Spleen (tissue), 11 donors: Measurements from ENCODE around the gene ACCSL. TPM values are rescaled to one million over a fixed set of nuclear protein-coding genes. Genes with fewer than 3 reads are reported as not detected.

Source experiments
- DNase-seq: peaks from one replicate; pipeline ENCODE4 v3.0.0-alpha.2; 2020
- H3K27ac ChIP-seq, 8 donors: fragments of 200-600 bp; sonication (generic) in 7 of 8; 1 replicate in 4 of 8; 2 replicates in 4 of 8; pipeline versions ENCODE4 v1.5.0 to v1.8.0; 2016 to 2021; ENCODE audit warnings: inconsistent platforms in 4 of 8, mild to moderate bottlenecking in 4 of 8, moderate library complexity in 1 of 8
- H3K27me3 ChIP-seq, 7 donors: fragments of 200-600 bp; sonication (generic) in 6 of 7; replicated peaks in 1 of 7; 1 replicate in 4 of 7; 2 replicates in 3 of 7; pipeline versions ENCODE4 v1.5.0 to v1.8.0; 2016 to 2021; ENCODE audit warnings: inconsistent platforms in 3 of 7, mild to moderate bottlenecking in 1 of 7
- H3K36me3 ChIP-seq, 6 donors: fragments of 200-600 bp; sonication (generic) in 5 of 6; 1 replicate in 4 of 6; 2 replicates in 2 of 6; pipeline versions ENCODE4 v1.5.0 to v1.8.0; 2016 to 2021; ENCODE audit warnings: inconsistent platforms in 2 of 6
- H3K4me1 ChIP-seq, 6 donors: fragments of 200-600 bp; sonication (generic) in 5 of 6; 1 replicate in 3 of 6; 2 replicates in 3 of 6; pipeline versions ENCODE4 v1.5.0 to v1.8.0; 2016 to 2021; ENCODE audit warnings: inconsistent platforms in 3 of 6
- H3K4me3 ChIP-seq, 8 donors: fragments of 200-600 bp; sonication (generic) in 7 of 8; 1 replicate in 4 of 8; 2 replicates in 4 of 8; pipeline versions ENCODE4 v1.5.0 to v1.8.0; 2016 to 2021; ENCODE audit warnings: inconsistent platforms in 4 of 8, mild to moderate bottlenecking in 4 of 8, moderate library complexity in 2 of 8
- H3K9me3 ChIP-seq, 8 donors: fragments of 200-600 bp; sonication (generic) in 7 of 8; 1 replicate in 4 of 8; 2 replicates in 4 of 8; pipeline versions ENCODE4 v1.5.0 to v1.8.0; 2016 to 2021; ENCODE audit warnings: inconsistent platforms in 4 of 8
- CTCF ChIP-seq, 11 experiments: fragments of 200-600 bp in 7 of 11; fragments of 450-650 bp in 4 of 11; sonication (generic) in 4 of 11; IDR thresholded peaks in 8 of 11; conservative IDR thresholded peaks in 3 of 11; 1 replicate in 7 of 11; 2 replicates in 4 of 11; pipeline versions ENCODE4 v1.4.0 to v1.8.0; 2016 to 2021; ENCODE audit warnings: antibody characterized with exemption in 11 of 11, inconsistent platforms in 4 of 11, mild to moderate bottlenecking in 1 of 11
- POLR2A ChIP-seq, 3 donors: fragments of 450-650 bp; IDR thresholded peaks; one replicate each; pipeline ENCODE4 v1.5.1; 2017; ENCODE audit warnings: antibody characterized with exemption in 3 of 3, mild to moderate bottlenecking in 1 of 3
- POLR2AphosphoS5 ChIP-seq, 3 donors: sonication (generic); formaldehyde crosslinking; IDR thresholded peaks; one replicate each; pipeline ENCODE4 v1.5.1; 2017; ENCODE audit warnings: antibody characterized with exemption in 3 of 3
- WGBS, 5 donors: extraction: QIAGEN DNeasy Blood & Tissue Kit in 3 of 5; methylation state at CpG; one replicate each; pipeline versions ENCODE4 v1.1.5 to v1.1.7; 2013 to 2018; 5-methylcytosine and 5-hydroxymethylcytosine counted together
- intact Hi-C: fragments of 100-400 bp; cut with DNase I; formaldehyde crosslinking; loops from one replicate; pipeline ENCODE4 v1.15.0; 2023; ENCODE audit warnings: low total_unique reads
- polyA plus RNA-seq, 3 donors: library from polyadenylated mRNA; stranded (reverse); fragments of 200-250 nt; gene quantifications; one replicate each; pipeline ENCODE4 v1.2.1, GENCODE V29; 2013
- total RNA-seq, 7 donors: library from RNA; depleted of rRNA in 3 of 7; stranded (reverse); fragments of >200 nt in 3 of 7; fragmentation: NEBNext Ultra II Directional in 4 of 7; extraction: Animal tissue kit (Norgen Biotek cat#: 25700) in 4 of 7; gene quantifications; one replicate each; pipeline versions ENCODE4 v1.1.0 to v1.2.1, GENCODE V29; 2016 to 2021
- donor health status: healthy with polysubstance abuse.
- donor health status: DM: no; HTN: no; CAD: no; lungs with moderate emphysema.
- donor health status: DM: no; HTN: no; CAD: no.
- donor health status: Bipolar disorder and iron deficiency.
- donor health status: healthy.
- donor health status: DM: no; HTN: no; CAD: no.
- donor health status: DM: yes; HTN: yes; CAD: no.

The ACCSL gene
- total and polyA plus RNA-seq, 10 donors = 0.19 to 0.23 (median 0.20) TPM; not detected in 7

- no peaks in the 10 kb centered on the region for H3K4me1 ChIP-seq
- DNase-seq = no peak
- no peak overlapping the region for H3K4me3 ChIP-seq
- intact Hi-C loops = no loop called here
- H3K36me3 ChIP-seq = no peaks in the 10 kb centered on the region
- H3K27ac ChIP-seq = no peak overlapping the region
- no peak for TF ChIP-seq POLR2AphosphoS5 (IDR thresholded peaks at IDR 0.05)
- no peak for TF ChIP-seq POLR2A (IDR thresholded peaks at IDR 0.05)
- TF ChIP-seq CTCF (IDR thresholded peaks at IDR 0.05 in 8 of 11, conservative IDR thresholded peaks at IDR 0.05 in 3 of 11) = no peak
- WGBS, 5 donors = 79 to 96% (median 87%) methylated on average over 9 of the region's 9 CpGs
- H3K9me3 ChIP-seq = no peaks in the 10 kb centered on the region
- H3K27me3 ChIP-seq = peaks cover 0 to 8% (median 0%) of the 10 kb centered on the region in 7 donors
Observed at GRCh38 chr11:44003736-44004451, 43.9 kb upstream of the ACCSL start.

GRCh38 chr11:44004452-44005062 lies 43.2 kb upstream of the ACCSL start:
- DNase-seq = no peak
- intact Hi-C loops = no loop called here
- Histone ChIP-seq H3K4me3 (no peak overlapping the region), H3K9me3 (no peaks in the 10 kb centered on the region), H3K27me3 (peaks cover 0 to 8% (median 0%) of the 10 kb centered on the region in 7 donors), H3K4me1 (no peaks in the 10 kb centered on the region), H3K27ac (no peak overlapping the region), H3K36me3 (no peaks in the 10 kb centered on the region)
- WGBS, 5 donors = 77 to 95% (median 88%) methylated on average over 9 to 10 of the region's 10 CpGs
- TF ChIP-seq POLR2A (IDR thresholded peaks at IDR 0.05) (no peak), POLR2AphosphoS5 (IDR thresholded peaks at IDR 0.05) (no peak), CTCF (IDR thresholded peaks at IDR 0.05 in 8 of 11, conservative IDR thresholded peaks at IDR 0.05 in 3 of 11) (no peak)

GRCh38 chr11:44005063-44005701 lies 42.6 kb upstream of the ACCSL start:
- Histone ChIP-seq H3K27ac (no peak overlapping the region), H3K27me3 (peaks cover 0 to 8% (median 0%) of the 10 kb centered on the region in 7 donors), H3K9me3 (no peaks in the 10 kb centered on the region), H3K36me3 (no peaks in the 10 kb centered on the region), H3K4me3 (no peak overlapping the region), H3K4me1 (no peaks in the 10 kb centered on the region)
- WGBS, 5 donors = 62 to 81% (median 68%) methylated on average over 13 to 14 of the region's 14 CpGs
- no peak for DNase-seq
- TF ChIP-seq POLR2A (IDR thresholded peaks at IDR 0.05) = no peak
- TF ChIP-seq POLR2AphosphoS5 (IDR thresholded peaks at IDR 0.05) = no peak
- no peak for TF ChIP-seq CTCF (IDR thresholded peaks at IDR 0.05 in 8 of 11, conservative IDR thresholded peaks at IDR 0.05 in 3 of 11)
- intact Hi-C loops = no loop called here

- WGBS, 5 donors = 67 to 86% (median 78%) methylated on average over 1 of the region's 1 CpG
Observed at GRCh38 chr11:44005956-44006355, 41.8 kb upstream of the ACCSL start.

More at GRCh38 chr11:44005956-44006355, 41.8 kb upstream of the ACCSL start:
- intact Hi-C loops = no loop called here
- Histone ChIP-seq H3K4me1 (no peaks in the 10 kb centered on the region), H3K27me3 (peaks cover 0 to 8% (median 0%) of the 10 kb centered on the region in 7 donors), H3K36me3 (no peaks in the 10 kb centered on the region), H3K4me3 (no peak overlapping the region), H3K27ac (no peak overlapping the region), H3K9me3 (no peaks in the 10 kb centered on the region)
- TF ChIP-seq POLR2A (IDR thresholded peaks at IDR 0.05) (no peak), POLR2AphosphoS5 (IDR thresholded peaks at IDR 0.05) (no peak), CTCF (IDR thresholded peaks at IDR 0.05 in 8 of 11, conservative IDR thresholded peaks at IDR 0.05 in 3 of 11) (no peak)
- DNase-seq = no peak
